GM18526 (cell line): ENCODE results near the gene FCHO1.

ENCODE experiments used
- POLR2A ChIP-seq: IDR thresholded peaks from 3 replicates; pipeline ENCODE4 v1.6.1; 2011; ENCODE audit not compliant: insufficient read length; ENCODE audit errors: extremely low read depth

FCHO1 gene

GRCh38 chr19:17725422-17726078, 25.7 kb upstream of the FCHO1 start:
- TF ChIP-seq POLR2A, result no peak

- no peak for TF ChIP-seq POLR2A
Measured at GRCh38 chr19:17726136-17726741, 25.0 kb upstream of the FCHO1 start.

- TF ChIP-seq POLR2A, result no peak
Measured at GRCh38 chr19:17726964-17727773, 24.1 kb upstream of the FCHO1 start.

GRCh38 chr19:17727843-17728242, 23.4 kb upstream of the FCHO1 start:
- no peak for TF ChIP-seq POLR2A

- TF ChIP-seq POLR2A, result no peak
Measured at GRCh38 chr19:17733127-17733526, 18.1 kb upstream of the FCHO1 start.

GRCh38 chr19:17734146-17734545, 17.1 kb upstream of the FCHO1 start:
- no peak for TF ChIP-seq POLR2A

- TF ChIP-seq POLR2A, result no peak
Measured at GRCh38 chr19:17735410-17735809, 15.9 kb upstream of the FCHO1 start.

- TF ChIP-seq POLR2A, result no peak
Measured at GRCh38 chr19:17737690-17738153, 13.6 kb upstream of the FCHO1 start.

- TF ChIP-seq POLR2A, result peak; percentile 38
Measured at GRCh38 chr19:17739121-17739875, 12.0 kb upstream of the FCHO1 start.

- TF ChIP-seq POLR2A, result no peak
Measured at GRCh38 chr19:17741456-17741855, 9.8 kb upstream of the FCHO1 start.

GRCh38 chr19:17743874-17744580, 7.2 kb upstream of the FCHO1 start:
- no peak for TF ChIP-seq POLR2A

- no peak for TF ChIP-seq POLR2A
Measured at GRCh38 chr19:17747205-17748098, 3.8 kb upstream of the FCHO1 start.

- no peak for TF ChIP-seq POLR2A
Measured at GRCh38 chr19:17748884-17749638, 2.2 kb upstream of the FCHO1 start.

GRCh38 chr19:17749912-17750317, 1.4 kb upstream of the FCHO1 start:
- TF ChIP-seq POLR2A, result no peak

- no peak for TF ChIP-seq POLR2A
Measured at GRCh38 chr19:17751912-17752273, 616 bp downstream of the FCHO1 start.
